Liver (tissue), 2 donors: ENCODE data around the gene EBF4.

ENCODE experiments used
- FOXA1 ChIP-seq: IDR thresholded peaks from 2 replicates; pipeline ENCODE4 v1.6.1; 2016; ENCODE audit warnings: antibody characterized with exemption
- YY1 ChIP-seq: IDR thresholded peaks from 2 replicates; pipeline ENCODE4 v1.6.1; 2016; ENCODE audit warnings: antibody characterized with exemption, mild to moderate bottlenecking
- TF ChIP-seq, protein P1 (sequence below): fragments of 150-350 bp; IDR thresholded peaks from 2 replicates; pipeline ENCODE4 v1.5.1; 2017; ENCODE audit warnings: improper control_type of control experiment, low read depth, low read length; ENCODE audit not compliant: missing input control
- TF ChIP-seq, protein P2 (sequence below): IDR thresholded peaks from 2 replicates; pipeline ENCODE4 v1.6.1; 2016; ENCODE audit warnings: antibody characterized with exemption, mild to moderate bottlenecking
- TF ChIP-seq, protein P3 (sequence below): IDR thresholded peaks from 2 replicates; pipeline ENCODE4 v1.6.1; 2016; ENCODE audit warnings: antibody characterized with exemption
- donor health status: healthy.

DNA sequence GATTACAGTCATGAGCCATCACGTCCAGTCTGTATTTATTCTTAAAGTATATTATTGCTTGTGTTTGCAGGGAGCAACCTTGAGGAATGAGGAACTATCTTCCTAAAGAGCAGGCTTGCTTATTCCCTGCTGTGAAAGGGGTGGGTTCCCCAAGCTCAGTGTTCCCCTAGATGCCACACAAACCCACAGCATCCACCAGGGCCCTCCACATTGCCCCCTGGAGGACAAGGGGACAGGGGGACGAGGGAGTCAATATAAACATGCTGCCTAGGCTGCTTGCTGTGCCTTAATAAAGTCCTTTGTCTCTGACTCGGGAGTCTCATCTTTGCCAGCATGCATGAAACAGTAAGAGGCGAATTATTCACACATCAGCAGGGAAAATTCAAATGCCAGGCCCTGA is 20.6 kb upstream of the EBF4 start:
- TF ChIP-seq, protein P1, sequence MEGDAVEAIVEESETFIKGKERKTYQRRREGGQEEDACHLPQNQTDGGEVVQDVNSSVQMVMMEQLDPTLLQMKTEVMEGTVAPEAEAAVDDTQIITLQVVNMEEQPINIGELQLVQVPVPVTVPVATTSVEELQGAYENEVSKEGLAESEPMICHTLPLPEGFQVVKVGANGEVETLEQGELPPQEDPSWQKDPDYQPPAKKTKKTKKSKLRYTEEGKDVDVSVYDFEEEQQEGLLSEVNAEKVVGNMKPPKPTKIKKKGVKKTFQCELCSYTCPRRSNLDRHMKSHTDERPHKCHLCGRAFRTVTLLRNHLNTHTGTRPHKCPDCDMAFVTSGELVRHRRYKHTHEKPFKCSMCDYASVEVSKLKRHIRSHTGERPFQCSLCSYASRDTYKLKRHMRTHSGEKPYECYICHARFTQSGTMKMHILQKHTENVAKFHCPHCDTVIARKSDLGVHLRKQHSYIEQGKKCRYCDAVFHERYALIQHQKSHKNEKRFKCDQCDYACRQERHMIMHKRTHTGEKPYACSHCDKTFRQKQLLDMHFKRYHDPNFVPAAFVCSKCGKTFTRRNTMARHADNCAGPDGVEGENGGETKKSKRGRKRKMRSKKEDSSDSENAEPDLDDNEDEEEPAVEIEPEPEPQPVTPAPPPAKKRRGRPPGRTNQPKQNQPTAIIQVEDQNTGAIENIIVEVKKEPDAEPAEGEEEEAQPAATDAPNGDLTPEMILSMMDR = no peak
- TF ChIP-seq, protein P2, sequence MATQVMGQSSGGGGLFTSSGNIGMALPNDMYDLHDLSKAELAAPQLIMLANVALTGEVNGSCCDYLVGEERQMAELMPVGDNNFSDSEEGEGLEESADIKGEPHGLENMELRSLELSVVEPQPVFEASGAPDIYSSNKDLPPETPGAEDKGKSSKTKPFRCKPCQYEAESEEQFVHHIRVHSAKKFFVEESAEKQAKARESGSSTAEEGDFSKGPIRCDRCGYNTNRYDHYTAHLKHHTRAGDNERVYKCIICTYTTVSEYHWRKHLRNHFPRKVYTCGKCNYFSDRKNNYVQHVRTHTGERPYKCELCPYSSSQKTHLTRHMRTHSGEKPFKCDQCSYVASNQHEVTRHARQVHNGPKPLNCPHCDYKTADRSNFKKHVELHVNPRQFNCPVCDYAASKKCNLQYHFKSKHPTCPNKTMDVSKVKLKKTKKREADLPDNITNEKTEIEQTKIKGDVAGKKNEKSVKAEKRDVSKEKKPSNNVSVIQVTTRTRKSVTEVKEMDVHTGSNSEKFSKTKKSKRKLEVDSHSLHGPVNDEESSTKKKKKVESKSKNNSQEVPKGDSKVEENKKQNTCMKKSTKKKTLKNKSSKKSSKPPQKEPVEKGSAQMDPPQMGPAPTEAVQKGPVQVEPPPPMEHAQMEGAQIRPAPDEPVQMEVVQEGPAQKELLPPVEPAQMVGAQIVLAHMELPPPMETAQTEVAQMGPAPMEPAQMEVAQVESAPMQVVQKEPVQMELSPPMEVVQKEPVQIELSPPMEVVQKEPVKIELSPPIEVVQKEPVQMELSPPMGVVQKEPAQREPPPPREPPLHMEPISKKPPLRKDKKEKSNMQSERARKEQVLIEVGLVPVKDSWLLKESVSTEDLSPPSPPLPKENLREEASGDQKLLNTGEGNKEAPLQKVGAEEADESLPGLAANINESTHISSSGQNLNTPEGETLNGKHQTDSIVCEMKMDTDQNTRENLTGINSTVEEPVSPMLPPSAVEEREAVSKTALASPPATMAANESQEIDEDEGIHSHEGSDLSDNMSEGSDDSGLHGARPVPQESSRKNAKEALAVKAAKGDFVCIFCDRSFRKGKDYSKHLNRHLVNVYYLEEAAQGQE = no peak
- TF ChIP-seq FOXA1 (no peak), YY1 (no peak)
- TF ChIP-seq, protein P3, sequence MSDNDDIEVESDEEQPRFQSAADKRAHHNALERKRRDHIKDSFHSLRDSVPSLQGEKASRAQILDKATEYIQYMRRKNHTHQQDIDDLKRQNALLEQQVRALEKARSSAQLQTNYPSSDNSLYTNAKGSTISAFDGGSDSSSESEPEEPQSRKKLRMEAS = no peak
